ENCODE data around the gene CFB.

Gene CFB

GRCh38 chr6:31946370-31946885, 533 bp downstream of the CFB start:
- ChIA-PET CTCF (no interaction called here), POLR2A (interaction anchor here (0.6 to 0.9 kb wide), 2 partner anchors 39 to 419 kb away, joined by 4 to 9 read pairs; no protein-coding TSS in a partner anchor)
- Histone ChIP-seq H3K9me3 (ENCODE audit: control insufficient read depth, insufficient read depth, low read depth, low read length) (no peaks in the 10 kb centered on the region), H3K36me3 (ENCODE audit: control insufficient read depth in 2 of 2, insufficient read depth in 1 of 2, low read length in 2 of 2) (peaks cover 0 to 10% of the 10 kb centered on the region in 2 experiments; a peak in 1 of 3 replicates), H3K4me3 (ENCODE audit: low read depth, low read length) (no peak overlapping the region), H3K4me1 (ENCODE audit: control insufficient read depth, insufficient read depth, low read length) (no peaks in the 10 kb centered on the region), H3K27ac (ENCODE audit: extremely low read depth, low read depth, low read length) (no peak overlapping the region)
- TF ChIP-seq ZNF830 (tag by site-specific recombination; IDR thresholded peaks at IDR 0.05; ENCODE audit: low read depth), result no peak
- TF ChIP-seq ZNF544 (tag by site-specific recombination; IDR thresholded peaks at IDR 0.05), result no peak
- no peak for TF ChIP-seq ZNF658 (tag by site-specific recombination; IDR thresholded peaks at IDR 0.05)
- no peak for TF ChIP-seq HOXD13 (CRISPR knock-in tag; IDR thresholded peaks at IDR 0.05; ENCODE audit: borderline replicate concordance)
- TF ChIP-seq, protein P1, sequence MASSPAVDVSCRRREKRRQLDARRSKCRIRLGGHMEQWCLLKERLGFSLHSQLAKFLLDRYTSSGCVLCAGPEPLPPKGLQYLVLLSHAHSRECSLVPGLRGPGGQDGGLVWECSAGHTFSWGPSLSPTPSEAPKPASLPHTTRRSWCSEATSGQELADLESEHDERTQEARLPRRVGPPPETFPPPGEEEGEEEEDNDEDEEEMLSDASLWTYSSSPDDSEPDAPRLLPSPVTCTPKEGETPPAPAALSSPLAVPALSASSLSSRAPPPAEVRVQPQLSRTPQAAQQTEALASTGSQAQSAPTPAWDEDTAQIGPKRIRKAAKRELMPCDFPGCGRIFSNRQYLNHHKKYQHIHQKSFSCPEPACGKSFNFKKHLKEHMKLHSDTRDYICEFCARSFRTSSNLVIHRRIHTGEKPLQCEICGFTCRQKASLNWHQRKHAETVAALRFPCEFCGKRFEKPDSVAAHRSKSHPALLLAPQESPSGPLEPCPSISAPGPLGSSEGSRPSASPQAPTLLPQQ (tag by site-specific recombination; IDR thresholded peaks at IDR 0.05), result no peak
- no peak for TF ChIP-seq ZNF202 (tag by site-specific recombination; IDR thresholded peaks at IDR 0.05; ENCODE audit: borderline replicate concordance)
- TF ChIP-seq EGR2 (tag by site-specific recombination; IDR thresholded peaks at IDR 0.05; ENCODE audit: low read depth), result no peak
- no peak for TF ChIP-seq ZNF426 (tag by site-specific recombination; IDR thresholded peaks at IDR 0.05)
- no peak for TF ChIP-seq ZNF677 (tag by site-specific recombination; IDR thresholded peaks at IDR 0.05)
- TF ChIP-seq ZNF610 (tag by site-specific recombination; IDR thresholded peaks at IDR 0.05; ENCODE audit: borderline replicate concordance), result no peak
- no peak for TF ChIP-seq KLF16 (tag by site-specific recombination; IDR thresholded peaks at IDR 0.05)
- no peak for TF ChIP-seq ZNF266 (tag by site-specific recombination; IDR thresholded peaks at IDR 0.05; ENCODE audit: low read depth)
- TF ChIP-seq, protein P2, sequence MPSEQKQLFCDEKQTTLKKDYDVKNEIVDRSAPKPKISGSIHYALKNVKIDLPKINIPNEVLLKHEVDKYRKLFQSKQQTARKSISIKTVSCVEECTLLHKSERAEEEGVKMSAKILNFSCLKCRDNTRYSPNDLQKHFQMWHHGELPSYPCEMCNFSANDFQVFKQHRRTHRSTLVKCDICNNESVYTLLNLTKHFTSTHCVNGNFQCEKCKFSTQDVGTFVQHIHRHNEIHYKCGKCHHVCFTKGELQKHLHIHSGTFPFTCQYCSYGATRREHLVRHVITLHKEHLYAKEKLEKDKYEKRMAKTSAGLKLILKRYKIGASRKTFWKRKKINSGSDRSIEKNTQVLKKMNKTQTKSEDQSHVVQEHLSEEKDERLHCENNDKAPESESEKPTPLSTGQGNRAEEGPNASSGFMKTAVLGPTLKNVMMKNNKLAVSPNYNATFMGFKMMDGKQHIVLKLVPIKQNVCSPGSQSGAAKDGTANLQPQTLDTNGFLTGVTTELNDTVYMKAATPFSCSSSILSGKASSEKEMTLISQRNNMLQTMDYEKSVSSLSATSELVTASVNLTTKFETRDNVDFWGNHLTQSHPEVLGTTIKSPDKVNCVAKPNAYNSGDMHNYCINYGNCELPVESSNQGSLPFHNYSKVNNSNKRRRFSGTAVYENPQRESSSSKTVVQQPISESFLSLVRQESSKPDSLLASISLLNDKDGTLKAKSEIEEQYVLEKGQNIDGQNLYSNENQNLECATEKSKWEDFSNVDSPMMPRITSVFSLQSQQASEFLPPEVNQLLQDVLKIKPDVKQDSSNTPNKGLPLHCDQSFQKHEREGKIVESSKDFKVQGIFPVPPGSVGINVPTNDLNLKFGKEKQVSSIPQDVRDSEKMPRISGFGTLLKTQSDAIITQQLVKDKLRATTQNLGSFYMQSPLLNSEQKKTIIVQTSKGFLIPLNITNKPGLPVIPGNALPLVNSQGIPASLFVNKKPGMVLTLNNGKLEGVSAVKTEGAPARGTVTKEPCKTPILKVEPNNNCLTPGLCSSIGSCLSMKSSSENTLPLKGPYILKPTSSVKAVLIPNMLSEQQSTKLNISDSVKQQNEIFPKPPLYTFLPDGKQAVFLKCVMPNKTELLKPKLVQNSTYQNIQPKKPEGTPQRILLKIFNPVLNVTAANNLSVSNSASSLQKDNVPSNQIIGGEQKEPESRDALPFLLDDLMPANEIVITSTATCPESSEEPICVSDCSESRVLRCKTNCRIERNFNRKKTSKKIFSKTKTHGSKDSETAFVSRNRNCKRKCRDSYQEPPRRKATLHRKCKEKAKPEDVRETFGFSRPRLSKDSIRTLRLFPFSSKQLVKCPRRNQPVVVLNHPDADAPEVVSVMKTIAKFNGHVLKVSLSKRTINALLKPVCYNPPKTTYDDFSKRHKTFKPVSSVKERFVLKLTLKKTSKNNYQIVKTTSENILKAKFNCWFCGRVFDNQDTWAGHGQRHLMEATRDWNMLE (tag by site-specific recombination; conservative IDR thresholded peaks at IDR 0.05; ENCODE audit: low read depth), result no peak
- TF ChIP-seq REST (tag by site-specific recombination; IDR thresholded peaks at IDR 0.05), result no peak
- TF ChIP-seq ZFP69B (tag by site-specific recombination; IDR thresholded peaks at IDR 0.05), result no peak
- TF ChIP-seq ZBTB8A (tag by site-specific recombination; IDR thresholded peaks at IDR 0.05), result no peak
- TF ChIP-seq TRIM28 (IDR thresholded peaks at IDR 0.05; ENCODE audit: borderline replicate concordance, low read length), result no peak
- TF ChIP-seq ZSCAN23 (tag by site-specific recombination; IDR thresholded peaks at IDR 0.05), result no peak
- TF ChIP-seq, protein P3, sequence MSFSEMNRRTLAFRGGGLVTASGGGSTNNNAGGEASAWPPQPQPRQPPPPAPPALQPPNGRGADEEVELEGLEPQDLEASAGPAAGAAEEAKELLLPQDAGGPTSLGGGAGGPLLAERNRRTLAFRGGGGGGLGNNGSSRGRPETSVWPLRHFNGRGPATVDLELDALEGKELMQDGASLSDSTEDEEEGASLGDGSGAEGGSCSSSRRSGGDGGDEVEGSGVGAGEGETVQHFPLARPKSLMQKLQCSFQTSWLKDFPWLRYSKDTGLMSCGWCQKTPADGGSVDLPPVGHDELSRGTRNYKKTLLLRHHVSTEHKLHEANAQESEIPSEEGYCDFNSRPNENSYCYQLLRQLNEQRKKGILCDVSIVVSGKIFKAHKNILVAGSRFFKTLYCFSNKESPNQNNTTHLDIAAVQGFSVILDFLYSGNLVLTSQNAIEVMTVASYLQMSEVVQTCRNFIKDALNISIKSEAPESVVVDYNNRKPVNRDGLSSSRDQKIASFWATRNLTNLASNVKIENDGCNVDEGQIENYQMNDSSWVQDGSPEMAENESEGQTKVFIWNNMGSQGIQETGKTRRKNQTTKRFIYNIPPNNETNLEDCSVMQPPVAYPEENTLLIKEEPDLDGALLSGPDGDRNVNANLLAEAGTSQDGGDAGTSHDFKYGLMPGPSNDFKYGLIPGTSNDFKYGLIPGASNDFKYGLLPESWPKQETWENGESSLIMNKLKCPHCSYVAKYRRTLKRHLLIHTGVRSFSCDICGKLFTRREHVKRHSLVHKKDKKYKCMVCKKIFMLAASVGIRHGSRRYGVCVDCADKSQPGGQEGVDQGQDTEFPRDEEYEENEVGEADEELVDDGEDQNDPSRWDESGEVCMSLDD (tag by site-specific recombination; IDR thresholded peaks at IDR 0.05), result no peak

Measured in HEK293 (cell line).